ENCODE measurements around the gene RASSF3. TPM values are rescaled to one million over a fixed set of nuclear protein-coding genes. Genes with fewer than 3 reads are reported as not detected.

Gene RASSF3
- total and polyA plus RNA-seq, 10 of the 15 experiments (the other 5 are each of a cell fraction or from before 2014, with no cell fraction given) = 6.9 to 62.4 (median 30.3) TPM

- TF ChIP-seq NR2F1 (conservative IDR thresholded peaks at IDR 0.05) (no peak), ZNF274 (IDR thresholded peaks at IDR 0.05; ENCODE audit: insufficient read depth, insufficient read length) (no peak)
Measured at GRCh38 chr12:64590183-64590582, 20.1 kb upstream of the RASSF3 start (continued).

DNA sequence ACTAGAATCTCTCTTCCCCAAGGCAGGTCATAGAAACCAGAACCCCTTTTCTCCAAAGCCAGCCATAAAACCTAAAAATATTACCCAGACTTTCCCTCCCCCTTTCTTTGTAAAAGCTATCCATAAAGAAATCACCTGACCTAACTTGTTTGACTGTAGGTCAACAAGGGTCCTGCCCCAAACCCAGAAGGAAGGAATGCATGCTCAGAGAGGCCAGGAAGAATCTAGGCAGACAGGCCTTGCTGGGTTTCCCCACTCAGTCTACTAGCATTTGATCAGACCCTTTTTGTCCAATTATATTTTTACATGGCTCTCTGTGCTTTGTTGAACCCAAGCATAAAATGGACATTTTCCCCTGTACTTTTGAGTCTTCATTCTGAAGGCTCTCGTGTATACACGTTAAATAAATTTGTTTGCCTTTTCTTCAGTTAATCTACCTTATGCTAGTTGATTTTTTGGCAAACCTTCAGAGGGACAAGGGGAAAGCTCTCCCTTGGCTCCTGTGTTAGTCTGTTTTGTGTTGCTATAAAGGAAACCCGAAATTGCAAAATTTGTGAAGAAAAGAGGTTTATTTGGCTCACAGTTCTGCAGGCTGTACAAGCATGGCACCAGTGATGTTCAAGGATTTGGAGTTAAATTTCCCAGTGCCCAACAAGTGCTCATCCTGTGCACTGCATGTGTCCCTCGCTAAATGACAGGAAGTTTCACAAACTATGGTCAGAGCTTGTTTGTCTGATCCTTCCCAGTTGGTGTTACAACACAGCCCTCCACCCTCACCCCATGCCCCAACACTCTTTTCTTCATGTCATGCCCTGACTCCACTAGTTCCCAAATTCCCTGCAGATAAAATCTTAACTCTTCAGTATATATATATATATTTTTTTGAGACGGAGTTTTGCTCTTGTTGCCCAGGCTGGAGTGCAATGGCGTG, 14.2 kb upstream of the RASSF3 start:
- ChIA-PET CTCF (interaction anchor here (1.1 kb wide), 1 partner anchor 47 kb away, joined by 3 read pairs; no protein-coding TSS in a partner anchor), SMC1A (ENCODE audit: uncharacterized antibody, unreplicated experiment) (interaction anchor here (0.6 to 1.4 kb wide), 2 partner anchors 47 to 102 kb away, joined by 3 to 5 read pairs; no protein-coding TSS in a partner anchor), RAD21 (ENCODE audit: unreplicated experiment) (no interaction called here), POLR2A (no interaction called here)
- H2AFZ ChIP-seq (ENCODE audit: control insufficient read depth, low read depth, low read length) = no peak overlapping the region
- no peak overlapping the region for H3K27ac ChIP-seq (ENCODE audit: control insufficient read depth, insufficient read depth)
- ATAC-seq = no peak
- H3K27me3 ChIP-seq (replicated peaks in 1 of 2; ENCODE audit: control insufficient read depth in 2 of 2, insufficient read depth in 2 of 2, low read length in 1 of 2) = no peaks in the 10 kb centered on the region
- intact Hi-C loops (cut with micrococcal nuclease; ENCODE audit: unreplicated experiment) = no loop called here
- no peak overlapping the region for H3K9ac ChIP-seq (ENCODE audit: control insufficient read depth, insufficient read depth, low read length)
- H3K4me2 ChIP-seq (ENCODE audit: control insufficient read depth, insufficient read depth) = no peak overlapping the region
- in situ Hi-C loops (cut with MboI) = no loop called here
- no peaks in the 10 kb centered on the region for H3K79me2 ChIP-seq (ENCODE audit: control insufficient read depth, insufficient read depth, low read length)
- H3K4me3 ChIP-seq = no peak overlapping the region
- H3K9me3 ChIP-seq (replicated peaks; ENCODE audit: control insufficient read depth, insufficient read depth, low read length) = no peaks in the 10 kb centered on the region
- no peaks in the 10 kb centered on the region for H3K4me1 ChIP-seq (ENCODE audit: control insufficient read depth, insufficient read depth, low read length)
- whole genome bisulfite sequencing (ENCODE audit: insufficient coverage, insufficient replicate concordance, low lambda C conversion rate, missing lambda C conversion rate) = 72% methylated on average over 6 of the region's 6 CpGs
- no peak for FAIRE-seq
- TF ChIP-seq IRF4 (IDR thresholded peaks at IDR 0.05; ENCODE audit: low read depth, low read length) (no peak), MEF2A (IDR thresholded peaks at IDR 0.05; ENCODE audit: insufficient read depth, low read depth, low read length) (no peak), USF1 (IDR thresholded peaks at IDR 0.05; ENCODE audit: borderline replicate concordance, extremely low read length, insufficient read depth, low read depth, low read length) (no peak), FOXK2 (IDR thresholded peaks at IDR 0.05) (no peak)
- no TSS peak for BruUV-seq (replicated peaks)
- H4K20me1 ChIP-seq (ENCODE audit: control insufficient read depth, insufficient read depth) = no peaks in the 10 kb centered on the region
- no peaks in the 10 kb centered on the region for H3K36me3 ChIP-seq (ENCODE audit: control insufficient read depth in 2 of 2, insufficient read depth in 2 of 2, low read length in 1 of 2)
- DNase-seq (ENCODE audit: low read depth, low spot score) = no peak
